ENCODE results near the gene BEAN1.

- no peak for TF ChIP-seq CTCF (IDR thresholded peaks at IDR 0.05)
- no peak for TF ChIP-seq POLR2A (IDR thresholded peaks at IDR 0.05)
These were observed 2.3 kb downstream of the BEAN1 start for GRCh38 chr16:66429290-66429962.

Measured in Peyer's patch (tissue), 4 donors.